ENCODE data around the gene CDKL1.

CDKL1 gene

DNA sequence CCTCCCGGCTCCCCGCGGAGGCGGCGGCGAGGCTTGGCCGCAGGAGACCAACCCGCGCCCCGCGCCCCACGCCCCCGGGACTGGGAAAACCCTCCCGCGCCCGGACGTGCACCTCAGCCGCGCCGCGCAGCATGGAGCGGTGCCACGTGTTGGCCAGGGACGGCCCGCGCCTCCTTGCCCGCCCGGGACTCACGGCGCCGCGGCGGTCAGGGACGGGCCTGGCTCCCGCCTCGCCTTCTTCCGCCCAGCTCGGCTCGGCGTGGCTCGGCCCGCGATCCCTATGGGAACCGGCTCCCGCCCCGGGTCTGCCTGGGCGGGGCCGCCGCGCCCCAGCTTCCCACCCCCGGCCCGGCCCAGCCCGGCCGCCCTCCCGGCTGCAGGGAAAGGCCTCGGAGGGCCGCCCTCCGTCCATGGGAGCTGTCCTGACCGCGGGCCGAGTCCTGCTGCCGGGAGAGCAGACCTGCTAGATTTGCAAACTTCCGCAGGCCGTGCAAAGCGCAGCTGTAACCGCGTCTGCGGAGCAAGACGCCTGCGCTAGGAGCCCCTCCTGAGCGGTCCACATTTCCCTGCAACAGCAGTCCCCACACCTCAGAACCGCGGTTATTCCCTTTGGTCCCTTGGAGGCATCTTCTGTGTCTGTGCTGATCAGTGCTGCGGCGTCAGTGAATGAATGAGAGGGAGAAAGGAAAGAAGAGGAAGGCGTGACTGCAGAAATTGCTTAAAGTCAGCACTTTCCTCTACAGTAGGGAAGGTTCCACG lies at the start of gene CDKL1:
Gene CDKL1 (minus strand): TSS at position 251 of the 759 bp plus-strand sequence. CDS start 1,013 bp downstream, outside the sequence.
- peak; percentile 3 to 36 for DNase-seq (ENCODE audit: low read depth in 1 of 2, low spot score in 1 of 2)

DNA sequence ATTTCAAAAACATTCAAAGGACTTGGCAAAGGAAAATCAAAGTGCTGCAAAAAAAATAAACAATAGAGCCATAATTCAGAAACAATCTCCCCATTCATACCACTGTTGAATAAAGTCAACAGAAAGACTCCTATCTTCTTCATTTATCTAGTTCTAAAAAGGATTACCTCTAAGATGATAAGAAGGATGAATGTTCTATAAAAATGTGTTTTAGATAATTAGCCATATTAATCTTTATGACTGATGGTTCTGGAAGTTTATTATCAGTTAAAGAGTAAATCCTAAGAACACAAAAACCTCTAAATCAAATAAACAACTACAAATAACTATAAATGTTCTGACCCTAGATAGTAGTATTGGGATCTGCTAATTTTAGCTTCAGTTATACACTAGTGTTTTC lies 37.8 kb upstream of the CDKL1 start:
- DNase-seq (ENCODE audit: low read depth in 1 of 2, low spot score in 1 of 2) = no peak

- no peak for DNase-seq (ENCODE audit: low read depth in 1 of 2, low spot score in 1 of 2)
Measured at GRCh38 chr14:50432131-50432530, 35.5 kb upstream of the CDKL1 start.

DNA sequence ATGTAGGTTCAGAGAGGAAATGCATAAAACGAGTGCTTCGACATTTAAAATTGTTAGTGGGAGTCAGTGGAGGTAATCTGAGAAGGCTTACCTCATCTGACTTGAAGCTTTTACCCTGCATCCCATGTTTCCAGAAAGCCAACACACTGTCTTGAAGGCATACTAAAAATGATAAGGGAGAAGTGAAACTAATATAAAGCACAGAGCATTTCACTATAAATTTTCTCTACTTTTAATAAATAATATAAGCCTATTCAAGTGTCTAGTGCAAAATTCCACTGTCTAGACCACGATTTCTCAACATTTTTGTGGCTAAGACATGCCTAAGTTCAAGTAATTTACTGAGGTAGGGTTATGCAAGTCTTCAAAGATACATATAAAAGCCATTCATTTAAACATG lies 29.1 kb upstream of the CDKL1 start:
- no peak for DNase-seq (ENCODE audit: low read depth in 1 of 2, low spot score in 1 of 2)

DNA sequence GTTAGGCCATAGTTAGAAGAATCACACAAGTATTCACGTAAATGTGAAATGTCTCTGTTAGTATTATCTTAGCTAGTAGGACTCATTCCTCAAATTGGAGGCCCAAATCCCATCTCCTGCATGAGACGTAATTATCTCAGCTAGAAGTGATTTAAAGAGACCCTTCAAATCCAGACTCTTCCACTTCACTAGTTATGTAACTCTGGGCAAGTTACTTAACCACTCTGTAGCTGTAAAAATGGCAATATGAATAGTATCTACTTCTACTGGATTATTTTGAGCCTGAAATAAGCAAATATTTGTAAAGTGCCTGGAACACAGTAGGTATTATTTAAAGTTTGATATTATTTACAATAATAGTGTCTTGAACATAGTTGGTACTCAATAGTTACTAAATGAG lies 28.4 kb upstream of the CDKL1 start:
- no peak for DNase-seq (ENCODE audit: low read depth in 1 of 2, low spot score in 1 of 2)

GRCh38 chr14:50423529-50423928 lies 26.8 kb upstream of the CDKL1 start:
- DNase-seq (ENCODE audit: low read depth in 1 of 2, low spot score in 1 of 2) = no peak

- no peak for DNase-seq (ENCODE audit: low read depth in 1 of 2, low spot score in 1 of 2)
Measured at GRCh38 chr14:50421499-50421898, 24.8 kb upstream of the CDKL1 start.

DNA sequence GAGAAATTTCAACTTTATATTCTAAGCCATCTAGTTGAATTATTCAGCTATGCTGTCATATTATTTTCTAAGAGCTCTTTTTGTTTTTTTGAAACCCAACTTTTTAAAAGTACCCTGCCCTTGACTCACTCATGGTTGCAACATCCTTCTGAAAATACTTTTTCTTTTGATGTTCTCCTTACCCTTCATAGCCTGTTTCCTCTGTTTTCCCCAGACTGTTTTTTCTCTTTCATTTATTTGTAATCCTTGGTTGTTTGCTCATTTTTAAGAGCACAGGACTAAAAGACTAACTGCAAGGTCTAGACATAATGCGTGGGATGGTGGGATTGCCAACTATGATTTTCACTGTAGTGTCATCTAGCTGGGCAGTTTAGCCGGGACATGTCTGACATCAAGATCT lies 21.2 kb upstream of the CDKL1 start:
- DNase-seq (ENCODE audit: low read depth in 1 of 2, low spot score in 1 of 2) = no peak

DNA sequence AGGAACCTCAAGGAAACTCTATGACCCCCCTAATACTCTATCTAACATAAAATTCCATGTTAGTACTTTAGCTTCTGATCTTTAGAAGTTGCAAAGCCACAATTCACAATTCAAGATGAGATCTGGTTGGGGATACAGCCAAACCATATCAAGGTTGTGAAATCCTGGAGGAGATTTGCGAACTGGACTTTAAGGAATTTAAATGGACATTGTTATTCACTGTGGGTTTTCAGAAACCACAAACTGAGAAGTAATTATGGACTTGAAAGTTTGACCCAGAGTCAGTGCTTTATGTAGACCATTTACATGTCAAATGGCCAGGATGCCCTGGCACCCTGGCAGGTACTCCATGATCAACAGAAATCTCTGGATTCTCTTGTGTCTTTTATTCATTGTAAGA lies 14.2 kb upstream of the CDKL1 start:
- no peak for DNase-seq (ENCODE audit: low read depth in 1 of 2, low spot score in 1 of 2)

- no peak for DNase-seq (ENCODE audit: low read depth in 1 of 2, low spot score in 1 of 2)
Measured at GRCh38 chr14:50410071-50410470, 13.4 kb upstream of the CDKL1 start.

- DNase-seq (ENCODE audit: low read depth in 1 of 2, low spot score in 1 of 2) = no peak
Measured at GRCh38 chr14:50407111-50407812, 10.6 kb upstream of the CDKL1 start.

- DNase-seq (ENCODE audit: low read depth in 1 of 2, low spot score in 1 of 2) = no peak
Measured at GRCh38 chr14:50403419-50403818, 6.7 kb upstream of the CDKL1 start.

- no peak for DNase-seq (ENCODE audit: low read depth in 1 of 2, low spot score in 1 of 2)
Measured at GRCh38 chr14:50402965-50403364, 6.3 kb upstream of the CDKL1 start.

- no peak for DNase-seq (ENCODE audit: low read depth in 1 of 2, low spot score in 1 of 2)
Measured at GRCh38 chr14:50400461-50400860, 3.8 kb upstream of the CDKL1 start.

DNA sequence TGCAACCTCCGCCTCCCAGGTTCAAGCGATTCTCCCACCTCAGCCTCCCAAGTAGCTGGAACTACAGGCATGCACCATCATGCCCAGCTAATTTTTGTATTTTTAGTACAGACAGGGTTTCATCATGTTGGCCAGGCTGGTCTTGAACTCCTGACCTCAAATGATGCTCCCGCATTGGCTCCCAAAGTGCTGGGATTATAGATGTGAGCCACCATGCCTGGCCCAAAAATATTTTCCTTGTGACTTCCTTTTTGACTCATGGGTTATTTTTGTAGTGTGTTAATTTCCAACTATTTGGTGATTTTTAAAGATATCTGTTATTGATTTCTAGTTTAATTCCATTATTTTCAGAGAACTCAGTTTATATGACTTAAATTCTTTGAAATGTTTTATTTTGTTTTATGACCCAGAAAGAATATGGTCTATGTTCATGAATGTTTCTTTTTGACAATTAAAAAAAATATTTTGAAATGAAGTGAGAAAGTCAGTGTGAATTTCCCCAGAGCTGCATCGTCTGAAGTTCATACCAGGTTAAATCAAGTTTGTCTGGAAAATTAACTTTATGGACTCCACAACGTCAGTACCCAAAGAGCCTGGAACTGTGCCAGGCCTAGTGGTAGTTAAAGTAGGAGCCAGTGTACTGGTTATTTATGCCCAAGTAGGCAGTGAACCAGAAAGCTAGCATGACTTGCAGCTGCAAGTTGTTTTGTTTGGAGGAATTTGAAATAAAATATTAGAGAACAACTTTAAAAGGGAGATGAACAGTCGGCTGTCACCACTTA lies 2.8 kb upstream of the CDKL1 start:
- DNase-seq (ENCODE audit: low read depth in 1 of 2, low spot score in 1 of 2) = no peak

DNA sequence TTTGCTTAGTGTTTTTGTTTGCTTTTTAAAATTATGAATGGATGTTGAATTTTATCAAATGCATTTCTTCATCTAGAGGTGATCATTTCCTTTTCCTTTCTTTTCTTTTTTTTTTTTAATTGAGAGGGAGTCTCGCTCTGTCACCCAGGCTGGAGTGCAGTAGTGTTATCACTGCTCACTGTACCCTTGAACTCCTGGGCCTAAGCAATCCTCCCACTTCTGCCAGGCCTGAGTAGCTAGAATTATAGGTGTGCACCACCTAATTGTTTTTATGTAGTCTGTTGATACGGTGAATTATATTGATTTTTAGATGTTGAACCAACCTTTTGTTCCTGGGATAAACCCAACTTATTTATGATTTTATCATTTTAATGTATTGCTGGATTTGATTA lies 1.5 kb upstream of the CDKL1 start:
- DNase-seq (ENCODE audit: low read depth in 1 of 2, low spot score in 1 of 2) = no peak

DNA sequence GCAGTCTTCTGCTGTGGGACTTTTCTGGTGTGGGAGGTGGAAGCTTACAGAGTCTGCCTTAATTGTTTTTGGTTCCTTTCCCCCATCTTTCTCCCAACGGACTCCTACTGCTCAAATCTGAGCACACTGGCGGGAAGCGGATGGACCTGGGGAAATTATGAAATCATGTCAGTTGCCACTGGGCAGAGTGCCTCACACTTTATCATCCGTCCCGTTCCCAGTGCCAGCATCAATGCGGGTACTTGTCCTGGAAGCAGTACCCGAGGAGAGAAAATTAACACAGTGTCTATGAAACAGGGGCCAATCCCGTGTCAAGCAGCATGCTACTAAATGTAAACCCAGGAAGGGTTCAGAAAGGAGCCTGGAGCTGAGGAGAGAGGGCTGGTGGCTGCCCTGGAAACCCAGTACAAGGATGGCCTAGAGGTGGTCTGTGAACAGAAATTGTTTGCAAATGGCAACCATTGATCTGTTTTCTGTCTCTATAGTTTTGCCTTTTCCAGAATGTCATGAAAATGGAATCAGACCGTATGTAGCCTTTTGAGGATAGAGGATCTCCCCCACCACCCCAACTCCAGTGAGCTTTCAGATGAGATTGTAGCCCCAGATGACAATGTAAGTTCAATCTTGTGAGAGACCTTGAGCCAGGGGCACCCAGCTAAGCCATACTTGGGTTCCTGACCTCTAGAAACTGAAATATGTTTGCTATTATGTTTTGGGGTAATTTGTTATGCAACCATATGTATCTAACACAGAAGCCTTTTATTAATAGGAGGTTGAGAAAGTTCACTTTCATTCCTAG lies 908 bp upstream of the CDKL1 start:
- DNase-seq (ENCODE audit: low read depth in 1 of 2, low spot score in 1 of 2) = no peak

GRCh38 chr14:50395448-50395847 lies 1.2 kb downstream of the CDKL1 start:
- no peak for DNase-seq (ENCODE audit: low read depth in 1 of 2, low spot score in 1 of 2)

GRCh38 chr14:50394713-50395112 lies 2.0 kb downstream of the CDKL1 start:
- DNase-seq (ENCODE audit: low read depth in 1 of 2, low spot score in 1 of 2) = no peak

DNA sequence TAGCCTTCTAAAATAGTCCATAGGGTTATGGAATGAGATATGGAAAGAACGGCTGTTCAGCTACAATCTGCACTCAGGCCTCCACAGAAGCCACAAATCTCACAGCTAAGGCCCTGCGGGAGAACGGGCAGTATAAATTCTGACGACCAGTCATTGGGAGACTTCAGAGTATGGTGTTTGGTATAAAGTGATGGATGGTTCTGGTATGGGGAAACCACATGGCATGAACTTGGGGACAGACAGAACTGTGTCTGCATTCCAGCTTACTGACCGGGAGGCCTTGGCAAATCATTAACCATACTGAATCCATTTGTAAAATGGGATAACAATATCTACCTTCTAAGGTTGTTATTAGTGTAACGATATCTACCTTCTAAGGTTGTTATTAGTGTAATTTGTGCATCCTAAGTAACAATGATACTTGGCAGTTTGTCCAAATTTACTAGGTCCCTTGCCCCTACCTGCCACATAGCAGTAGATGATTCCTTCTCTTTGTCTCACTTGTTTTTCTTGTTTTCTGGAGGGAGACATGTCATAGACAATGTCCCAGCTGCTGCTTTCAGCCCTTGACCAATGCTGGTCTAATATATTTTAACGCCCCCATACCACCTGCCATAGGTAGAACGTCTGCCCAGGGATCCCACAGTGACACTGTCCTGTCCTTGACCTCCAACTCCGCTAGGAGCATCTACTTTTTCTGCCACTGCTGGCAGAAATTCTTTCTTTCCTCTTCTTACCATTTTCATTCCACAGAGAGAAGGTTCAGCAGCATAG lies 6.8 kb downstream of the CDKL1 start:
- no peak for DNase-seq (ENCODE audit: low read depth in 1 of 2, low spot score in 1 of 2)

All from activated CD4-positive, alpha-beta T cell treated with anti-CD3 and anti-CD28 coated beads, Interleukin-2, amount 50 U/mL, for 24 hours (primary cell).